ENCODE results near the gene DHH. TPM values are rescaled to one million over a fixed set of nuclear protein-coding genes. Genes with fewer than 3 reads are reported as not detected.

Gene DHH
- total and polyA plus RNA-seq, 7 experiments from 2014 or later = 0.24 to 0.91 (median 0.76) TPM; not detected in 2

GRCh38 chr12:49041036-49041880 lies 53.3 kb downstream of the DHH start:
- H3K4me1 Mint-ChIP-seq = peaks cover 0 to 10% (median 4%) of the 10 kb centered on the region in 7 donors
- H3K27me3 Mint-ChIP-seq = no peaks in the 10 kb centered on the region
- POLR2A ChIA-PET = no interaction called here
- Histone ChIP-seq H3K4me3 (ENCODE audit: low read length) (no peak overlapping the region), H3K36me3 (ENCODE audit: control insufficient read depth in 2 of 3, insufficient read depth in 3 of 3, low read length in 3 of 3) (peaks cover 47 to 98% (median 52%) of the 10 kb centered on the region in 3 experiments), H3K27me3 (ENCODE audit: control insufficient read depth in 2 of 2, insufficient read depth in 2 of 2, low read length in 2 of 2) (no peaks in the 10 kb centered on the region), H3K4me1 (ENCODE audit: control insufficient read depth in 2 of 2, insufficient read depth in 2 of 2, low read length in 2 of 2) (peaks cover 0 to 9% of the 10 kb centered on the region in 2 donors), H3K9me3 (ENCODE audit: control insufficient read depth in 2 of 3, low read length in 3 of 3) (no peaks in the 10 kb centered on the region), H3K27ac (ENCODE audit: low read depth, low read length) (no peak overlapping the region)
- DNase-seq (no peak), ATAC-seq (no peak)
- H3K9me3 Mint-ChIP-seq = no peaks in the 10 kb centered on the region
- no peak overlapping the region for H3K4me3 Mint-ChIP-seq
- CTCF ChIA-PET = interaction anchor here (1.1 kb wide), 2 partner anchors 44 to 207 kb away, joined by 3 read pairs; no protein-coding TSS in a partner anchor
- H3K27ac Mint-ChIP-seq = no peak overlapping the region
- intact Hi-C loops (cut with micrococcal nuclease) = no loop called here
- H3K36me3 Mint-ChIP-seq = peaks cover 3 to 51% (median 16%) of the 10 kb centered on the region in 5 donors

GRCh38 chr12:49040364-49040855 lies 54.2 kb downstream of the DHH start:
- Mint-ChIP-seq H3K4me3 (no peak overlapping the region), H3K9me3 (no peaks in the 10 kb centered on the region), H3K36me3 (peaks cover 3 to 44% (median 16%) of the 10 kb centered on the region in 5 donors), H3K27me3 (no peaks in the 10 kb centered on the region), H3K4me1 (peaks cover 0 to 10% (median 4%) of the 10 kb centered on the region in 7 donors), H3K27ac (peak overlapping the region in 1 of 9 donors; percentile 76)
- Histone ChIP-seq H3K4me3 (ENCODE audit: low read length) (no peak overlapping the region), H3K27me3 (ENCODE audit: control insufficient read depth in 2 of 2, insufficient read depth in 2 of 2, low read length in 2 of 2) (no peaks in the 10 kb centered on the region), H3K4me1 (ENCODE audit: control insufficient read depth in 2 of 2, insufficient read depth in 2 of 2, low read length in 2 of 2) (peaks cover 0 to 9% of the 10 kb centered on the region in 2 donors), H3K36me3 (ENCODE audit: control insufficient read depth in 2 of 3, insufficient read depth in 3 of 3, low read length in 3 of 3) (peaks cover 46 to 94% (median 47%) of the 10 kb centered on the region in 3 experiments), H3K9me3 (ENCODE audit: control insufficient read depth in 2 of 3, low read length in 3 of 3) (no peaks in the 10 kb centered on the region), H3K27ac (ENCODE audit: low read depth, low read length) (no peak overlapping the region)
- ATAC-seq = no peak
- POLR2A ChIA-PET = no interaction called here
- CTCF ChIA-PET = no interaction called here
- intact Hi-C loops (cut with micrococcal nuclease) = no loop called here
- no peak for DNase-seq

GRCh38 chr12:49039421-49040363 lies 54.9 kb downstream of the DHH start:
- peak overlapping the region in 1 of 9 donors; percentile 86 for H3K27ac Mint-ChIP-seq
- POLR2A ChIA-PET = no interaction called here
- H3K9me3 Mint-ChIP-seq = no peaks in the 10 kb centered on the region
- intact Hi-C loops (cut with micrococcal nuclease) = no loop called here
- no peak overlapping the region for H3K4me3 Mint-ChIP-seq
- H3K4me1 Mint-ChIP-seq = peaks cover 0 to 9% (median 4%) of the 10 kb centered on the region in 7 donors
- Histone ChIP-seq H3K9me3 (ENCODE audit: control insufficient read depth in 2 of 3, low read length in 3 of 3) (no peaks in the 10 kb centered on the region), H3K27ac (ENCODE audit: low read depth, low read length) (no peak overlapping the region), H3K4me3 (ENCODE audit: low read length) (no peak overlapping the region), H3K27me3 (ENCODE audit: control insufficient read depth in 2 of 2, insufficient read depth in 2 of 2, low read length in 2 of 2) (no peaks in the 10 kb centered on the region), H3K4me1 (ENCODE audit: control insufficient read depth in 2 of 2, insufficient read depth in 2 of 2, low read length in 2 of 2) (peaks cover 0 to 6% of the 10 kb centered on the region in 2 donors), H3K36me3 (ENCODE audit: control insufficient read depth in 2 of 3, insufficient read depth in 3 of 3, low read length in 3 of 3) (peaks cover 40 to 94% (median 43%) of the 10 kb centered on the region in 3 experiments)
- H3K36me3 Mint-ChIP-seq = peaks cover 1 to 39% (median 16%) of the 10 kb centered on the region in 5 donors
- CTCF ChIA-PET = no interaction called here
- DNase-seq (no peak), ATAC-seq (no peak)
- H3K27me3 Mint-ChIP-seq = no peaks in the 10 kb centered on the region

GRCh38 chr12:49038291-49038955 lies 56.2 kb downstream of the DHH start:
- CTCF ChIA-PET = no interaction called here
- intact Hi-C loops (cut with micrococcal nuclease) = no loop called here
- Histone ChIP-seq H3K27me3 (ENCODE audit: control insufficient read depth in 2 of 2, insufficient read depth in 2 of 2, low read length in 2 of 2) (no peaks in the 10 kb centered on the region), H3K36me3 (ENCODE audit: control insufficient read depth in 2 of 3, insufficient read depth in 3 of 3, low read length in 3 of 3) (peaks cover 33 to 94% (median 37%) of the 10 kb centered on the region in 3 experiments), H3K4me3 (ENCODE audit: low read length) (no peak overlapping the region), H3K9me3 (ENCODE audit: control insufficient read depth in 2 of 3, low read length in 3 of 3) (no peaks in the 10 kb centered on the region), H3K27ac (ENCODE audit: low read depth, low read length) (no peak overlapping the region), H3K4me1 (ENCODE audit: control insufficient read depth in 2 of 2, insufficient read depth in 2 of 2, low read length in 2 of 2) (no peaks in the 10 kb centered on the region)
- Mint-ChIP-seq H3K27ac (peak overlapping the region in 1 of 9 donors; percentile 47), H3K36me3 (peaks cover 0 to 32% (median 12%) of the 10 kb centered on the region in 5 donors), H3K27me3 (no peaks in the 10 kb centered on the region), H3K4me3 (no peak overlapping the region), H3K4me1 (peaks cover 0 to 3% (median 0%) of the 10 kb centered on the region in 7 donors), H3K9me3 (no peaks in the 10 kb centered on the region)
- POLR2A ChIA-PET = no interaction called here
- no peak for DNase-seq
- ATAC-seq = no peak

- ChIA-PET CTCF (interaction anchor here (0.9 kb wide), 1 partner anchor 134 kb away, joined by 3 read pairs; a partner anchor contains a TSS), POLR2A (no interaction called here)
- Histone ChIP-seq H3K4me1 (ENCODE audit: control insufficient read depth in 2 of 2, insufficient read depth in 2 of 2, low read length in 2 of 2) (no peaks in the 10 kb centered on the region), H3K4me3 (ENCODE audit: low read length) (no peak overlapping the region), H3K36me3 (ENCODE audit: control insufficient read depth in 2 of 3, insufficient read depth in 3 of 3, low read length in 3 of 3) (peaks cover 27 to 94% (median 33%) of the 10 kb centered on the region in 3 experiments), H3K27ac (ENCODE audit: low read depth, low read length) (no peak overlapping the region), H3K27me3 (ENCODE audit: control insufficient read depth in 2 of 2, insufficient read depth in 2 of 2, low read length in 2 of 2) (no peaks in the 10 kb centered on the region), H3K9me3 (ENCODE audit: control insufficient read depth in 2 of 3, low read length in 3 of 3) (no peaks in the 10 kb centered on the region)
- intact Hi-C loops (cut with micrococcal nuclease) = no loop called here
- DNase-seq (no peak), ATAC-seq (no peak)
- no peaks in the 10 kb centered on the region for H3K9me3 Mint-ChIP-seq
- H3K36me3 Mint-ChIP-seq = peaks cover 0 to 27% (median 9%) of the 10 kb centered on the region in 5 donors
- H3K4me3 Mint-ChIP-seq = no peak overlapping the region
- no peaks in the 10 kb centered on the region for H3K27me3 Mint-ChIP-seq
- peak overlapping the region in 1 of 9 donors; percentile 2 for H3K27ac Mint-ChIP-seq
- H3K4me1 Mint-ChIP-seq = peaks cover 0 to 3% (median 0%) of the 10 kb centered on the region in 7 donors
Measured at GRCh38 chr12:49037947-49038237, 56.7 kb downstream of the DHH start.

All from naive thymus-derived CD4-positive, alpha-beta T cell (primary cell).